ENCODE measurements around the gene PF4V1.
"Not testable (repeated sequence)": the region's sequence is repeated elsewhere in the genome, so short reads cannot be mapped to it uniquely, and the experiment has no call there.

DNA sequence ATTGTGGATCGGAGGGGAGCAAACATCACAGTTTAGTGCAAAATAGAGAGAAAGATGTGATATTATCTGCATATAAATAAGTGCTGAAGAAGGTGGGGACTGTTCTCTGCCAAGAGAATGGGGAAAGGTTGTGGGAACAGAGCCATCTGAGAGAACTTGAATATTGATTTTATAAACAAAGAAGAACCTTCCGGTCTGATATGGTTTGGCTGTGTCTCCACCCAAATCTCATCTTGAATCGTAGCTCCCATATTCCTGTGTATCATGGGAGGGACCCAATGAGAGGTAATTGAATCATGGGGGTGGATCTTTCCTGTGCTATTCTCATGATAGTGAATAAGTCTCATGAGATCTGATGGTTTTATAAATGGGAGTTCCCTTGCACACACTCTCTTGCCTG lies 46.2 kb downstream of the PF4V1 start:
- TF ChIP-seq CTCF (IDR thresholded peaks at IDR 0.05); EZH2 (IDR thresholded peaks at IDR 0.05; ENCODE audit: borderline replicate concordance, insufficient read depth, low read depth, low read length, poor library complexity, severe bottlenecking): not testable (repeated sequence)

All from B cell (primary cell).